K562 (cell line): ENCODE results near the gene CCDC88C. TPM values are rescaled to one million over a fixed set of nuclear protein-coding genes. Genes with fewer than 3 reads are reported as not detected.

Source experiments
- ATAC-seq: fragments of 200-7000 bp; cut with Tn5 transposase; 3 replicates; pipeline ENCODE4 v1.9.1; 2020; ENCODE audit warnings: moderate library complexity
- BruUV-seq: library from RNA; stranded (reverse); fragments of 400-500 nt; replicated peaks from 2 replicates; lab custom pipeline; 2021; lab: Mats Ljungman, UMichigan
- CTCF ChIA-PET: fragments of 300-600 bp; formaldehyde crosslinking; extraction: SDS; loops from one replicate; lab custom pipeline; 2021; ENCODE audit warnings: low intra/inter-chr PET ratio; lab: Yijun Ruan, JAX
- POLR2A ChIA-PET: fragments of 300-600, 350-650 bp; sonication (Branson Sonifier 250); formaldehyde crosslinking; extraction: SDS; loops from one replicate; lab custom pipeline; 2021; ENCODE audit warnings: antibody characterized with exemption, inconsistent platforms; lab: Yijun Ruan, JAX
- DNase-seq, 4 experiments: peaks; one replicate each; pipeline versions ENCODE4 v3.0.0 to v3.0.0-alpha.2; 2011 to 2018; ENCODE audit warnings: low spot score in 3 of 4, mixed read lengths in 3 of 4; ENCODE audit errors: extremely low read depth in 1 of 4
- FAIRE-seq: peaks from 2 replicates; lab custom pipeline; 2011; peaks lifted over from hg19 to GRCh38; lab: Jason Lieb, UNC
- H2AFZ ChIP-seq: 2 replicates; pipeline ENCODE4 v1.6.0; 2011; ENCODE audit warnings: low read depth, low read length, control low read depth, inconsistent platforms
- H3K27ac ChIP-seq: fragments of 200-600 bp; 3 replicates; pipeline ENCODE4 v1.8.0; 2011; ENCODE audit warnings: low read depth, mild to moderate bottlenecking, control low read depth, inconsistent platforms, low read length, moderate library complexity, mixed read lengths; ENCODE audit errors: extremely low read depth
- H3K27me3 ChIP-seq, 2 experiments: fragments of 300-600 bp in 1 of 2; 2 replicates in 1 of 2; 3 replicates in 1 of 2; pipeline versions ENCODE4 v1.6.0 to v1.8.0; 2011; ENCODE audit warnings: inconsistent platforms in 2 of 2, low read length in 2 of 2, mild to moderate bottlenecking in 1 of 2, mixed read lengths in 1 of 2, moderate library complexity in 1 of 2; ENCODE audit not compliant: control insufficient read depth in 2 of 2, insufficient read depth in 2 of 2
- H3K36me3 ChIP-seq: fragments of 300-600 bp; 3 replicates; pipeline ENCODE4 v1.8.0; 2011; ENCODE audit warnings: mild to moderate bottlenecking, low read length, inconsistent platforms; ENCODE audit not compliant: control insufficient read depth, insufficient read depth
- H3K4me1 ChIP-seq, 2 experiments: fragments of 200-600 bp in 1 of 2; replicated peaks in 1 of 2; 2 replicates in 1 of 2; 3 replicates in 1 of 2; pipeline versions ENCODE4 v1.5.1 to v1.8.0; 2011; ENCODE audit warnings: inconsistent platforms in 2 of 2, low read length in 2 of 2, mild to moderate bottlenecking in 1 of 2, mixed read lengths in 1 of 2, moderate library complexity in 1 of 2; ENCODE audit not compliant: control insufficient read depth in 2 of 2, insufficient read depth in 2 of 2
- H3K4me2 ChIP-seq: 2 replicates; pipeline ENCODE4 v1.6.1; 2011; ENCODE audit warnings: low read length, control low read depth, inconsistent platforms, mixed read lengths; ENCODE audit not compliant: insufficient read depth
- H3K4me3 ChIP-seq: fragments of 200-600 bp; sonication (generic), shearing (Covaris generic); 2 replicates; pipeline ENCODE4 v1.5.1; 2016; ENCODE audit warnings: control low read depth, inconsistent platforms
- H3K79me2 ChIP-seq: fragments of 200-600 bp; 3 replicates; pipeline ENCODE4 v1.8.0; 2011; ENCODE audit warnings: low read length, inconsistent platforms; ENCODE audit not compliant: control insufficient read depth, insufficient read depth
- H3K9ac ChIP-seq, 2 experiments: 2 replicates each; pipeline versions ENCODE4 v1.6.0 to v1.6.1; 2011; ENCODE audit warnings: low read depth in 2 of 2, low read length in 2 of 2, control low read depth in 1 of 2, inconsistent platforms in 1 of 2, mild to moderate bottlenecking in 1 of 2, mixed read lengths in 1 of 2; ENCODE audit not compliant: insufficient read depth in 1 of 2
- H3K9me1 ChIP-seq: one replicate; pipeline ENCODE4 v1.6.0; 2011; ENCODE audit warnings: inconsistent platforms, mild to moderate bottlenecking, low read length, moderate library complexity; ENCODE audit not compliant: control insufficient read depth, insufficient read depth
- H3K9me3 ChIP-seq: replicated peaks from 2 replicates; pipeline ENCODE4 v1.5.1; 2011; ENCODE audit warnings: low read depth, low read length, inconsistent platforms; ENCODE audit not compliant: control insufficient read depth, insufficient read depth
- H4K20me1 ChIP-seq: replicated peaks from 2 replicates; pipeline ENCODE4 v1.6.1; 2011; ENCODE audit warnings: low read length, inconsistent platforms, mixed read lengths; ENCODE audit not compliant: control insufficient read depth, insufficient read depth
- ARID1B ChIP-seq: fragments of 450-650 bp; IDR thresholded peaks from 2 replicates; pipeline ENCODE4 v1.6.1; 2016; ENCODE audit warnings: antibody characterized with exemption, mild to moderate bottlenecking, inconsistent platforms
- GABPB2 ChIP-seq: fragments of 250-450 bp; sonication (Bioruptor Pico); conservative IDR thresholded peaks from 2 replicates; pipeline ENCODE4 v1.5.1; 2021; ENCODE audit warnings: mild to moderate bottlenecking
- HNRNPH1 ChIP-seq: fragments of 200-400 bp; formaldehyde crosslinking; optimal IDR thresholded peaks from 2 replicates; pipeline ENCODE3; 2017; ENCODE audit warnings: low read depth, mild to moderate bottlenecking, low read length, moderate library complexity
- JUN ChIP-seq, 2 experiments: sonication (generic) in 1 of 2; formaldehyde crosslinking in 1 of 2; IDR thresholded peaks; 2 replicates each; pipeline versions ENCODE4 v1.6.1 to v1.8.0; 2012 to 2022; ENCODE audit warnings: borderline replicate concordance in 2 of 2, mild to moderate bottlenecking in 2 of 2, improper control_type of control experiment in 1 of 2, low read depth in 1 of 2, low read length in 1 of 2, missing genetic modification reagents in 1 of 2
- MEF2A ChIP-seq: IDR thresholded peaks from 2 replicates; pipeline ENCODE4 v1.6.1; 2011; ENCODE audit warnings: low read depth, mild to moderate bottlenecking, low read length, moderate library complexity; ENCODE audit not compliant: control insufficient read depth
- PML ChIP-seq: IDR thresholded peaks from 2 replicates; pipeline ENCODE4 v1.6.1; 2012; ENCODE audit warnings: low read length, inconsistent platforms
- SMARCB1 ChIP-seq: IDR thresholded peaks from 2 replicates; pipeline ENCODE4 v1.6.1; 2011; ENCODE audit warnings: improper control_type of control experiment, low read depth; ENCODE audit not compliant: insufficient read length
- SRSF3 ChIP-seq: fragments of 200-400 bp; formaldehyde crosslinking; IDR thresholded peaks from 2 replicates; pipeline ENCODE4 v1.6.1; 2016; ENCODE audit warnings: mild to moderate bottlenecking, low read length, moderate library complexity; ENCODE audit not compliant: insufficient read depth
- ZNF717 ChIP-seq: fragments of 250-450 bp; sonication (Bioruptor Pico); IDR thresholded peaks from 2 replicates; pipeline ENCODE4 v1.5.0; 2021
- WGBS: fragments of 100-300 bp; shearing (Covaris generic); methylation state at CpG from one replicate; pipeline ENCODE4 v1.1.6; 2016; ENCODE audit warnings: low coverage, mixed read lengths; ENCODE audit not compliant: insufficient coverage; ENCODE audit errors: missing lambda C conversion rate; 5-methylcytosine and 5-hydroxymethylcytosine counted together
- in situ Hi-C: fragments of 300-500 bp; cut with MboI; formaldehyde crosslinking; loops from 4 replicates; pipeline ENCODE4 v1.15.0; 2018; ENCODE audit warnings: inconsistent platforms, mixed read lengths
- intact Hi-C: fragments of 100-400 bp; cut with micrococcal nuclease; formaldehyde crosslinking; loops from 2 replicates; pipeline ENCODE4 v1.14.2; 2022
- polyA plus RNA-seq, 8 experiments: library from polyadenylated mRNA; depleted of rRNA in 4 of 8; stranded (reverse) in 5 of 8; unstranded in 3 of 8; fragments of >200 nt; fragmentation: Nextera tagmentation in 2 of 8; fragmentation: Illumina TruSeq in 1 of 8; extraction: Ambion mirVana in 2 of 8; extraction: Trizol in 1 of 8; gene quantifications; 2 replicates each; pipeline versions ENCODE4 v1.2.1 to v1.2.3, GENCODE V29; 2011 to 2014; ENCODE audit warnings: inconsistent platforms in 1 of 8, missing spikeins in 1 of 8
- total RNA-seq, 7 experiments: library from RNA; depleted of rRNA in 6 of 7; stranded (reverse); fragments of >200 nt in 6 of 7; fragmentation: Illumina TruSeq in 2 of 7; extraction: Trizol in 2 of 7; gene quantifications; 2 replicates each; pipeline versions ENCODE4 v1.2.1 to v1.2.3, GENCODE V29; 2011 to 2021; ENCODE audit warnings: low replicate concordance in 1 of 7
- TF ChIP-seq, protein P1 (sequence below): fragments of 250-450 bp; sonication (Bioruptor Pico); IDR thresholded peaks from 2 replicates; pipeline ENCODE4 v1.5.0; 2021

The CCDC88C gene
- total and polyA plus RNA-seq, 9 of the 15 experiments (the other 6 are each of a cell fraction or from before 2014, with no cell fraction given) = 0.62 to 22.5 (median 10.7) TPM

DNA sequence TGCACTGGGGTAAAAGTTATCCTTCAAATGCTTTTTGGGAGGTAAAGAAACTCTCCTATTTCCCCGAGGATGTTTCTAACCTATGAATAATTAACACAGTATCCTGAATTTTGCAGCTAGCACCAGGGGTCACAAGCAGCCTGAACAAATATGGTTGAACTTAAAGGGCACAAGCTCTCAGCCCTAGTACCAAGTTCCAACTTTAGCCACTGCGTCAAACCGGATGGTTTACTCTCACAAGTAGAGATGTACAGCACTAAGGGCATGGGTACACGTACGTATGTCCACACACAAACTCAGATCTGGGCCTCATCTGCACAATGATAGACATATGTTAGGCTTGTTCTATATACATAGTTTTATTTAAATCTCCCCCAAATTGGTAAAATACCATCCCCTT, 4.7 kb downstream of the CCDC88C start:
- Histone ChIP-seq H2AFZ (no peak overlapping the region), H3K4me2 (no peak overlapping the region), H3K27ac (no peak overlapping the region), H3K4me1 (peaks cover 10 to 11% of the 10 kb centered on the region in 2 experiments; a peak in 4 of 5 replicates), H3K9me1 (no peaks in the 10 kb centered on the region), H3K27me3 (no peaks in the 10 kb centered on the region), H3K9me3 (no peaks in the 10 kb centered on the region), H3K4me3 (no peak overlapping the region), H4K20me1 (no peaks in the 10 kb centered on the region), H3K79me2 (peaks cover 69% of the 10 kb centered on the region), H3K36me3 (peaks cover 50% of the 10 kb centered on the region; the same call in 2 of the 3 replicates), H3K9ac (no peak overlapping the region)
- intact Hi-C loops = loop anchor here (10.0 kb wide), 1 partner anchor 238 kb away; no protein-coding TSS in a partner anchor
- POLR2A ChIA-PET = interaction anchor here (3.7 kb wide), 1 partner anchor 10 kb away, joined by 16 read pairs; no protein-coding TSS in a partner anchor
- FAIRE-seq = no peak
- no peak for ATAC-seq
- 84% methylated on average over 5 of the region's 5 CpGs for WGBS
- CTCF ChIA-PET = no interaction called here
- no TSS peak for BruUV-seq
- in situ Hi-C loops = no loop called here
- no peak for DNase-seq
- TF ChIP-seq PML (no peak), GABPB2 (CRISPR knock-in tag) (no peak), HNRNPH1 (no peak), MEF2A (no peak), JUN (IDR thresholded peaks at IDR 0.05; ENCODE audit: borderline replicate concordance, low read depth, low read length) (no peak), JUN (CRISPR knock-in tag; IDR thresholded peaks at IDR 0.05; ENCODE audit: borderline replicate concordance) (no peak), ZNF717 (CRISPR knock-in tag) (no peak), SMARCB1 (no peak), ARID1B (no peak), SRSF3 (no peak)
- TF ChIP-seq, protein P1, sequence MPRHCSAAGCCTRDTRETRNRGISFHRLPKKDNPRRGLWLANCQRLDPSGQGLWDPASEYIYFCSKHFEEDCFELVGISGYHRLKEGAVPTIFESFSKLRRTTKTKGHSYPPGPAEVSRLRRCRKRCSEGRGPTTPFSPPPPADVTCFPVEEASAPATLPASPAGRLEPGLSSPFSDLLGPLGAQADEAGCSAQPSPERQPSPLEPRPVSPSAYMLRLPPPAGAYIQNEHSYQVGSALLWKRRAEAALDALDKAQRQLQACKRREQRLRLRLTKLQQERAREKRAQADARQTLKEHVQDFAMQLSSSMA (CRISPR knock-in tag) = no peak
